Epithelial cell of proximal tubule (primary cell): ENCODE results near the gene MTUS2. TPM values are rescaled to one million over a fixed set of nuclear protein-coding genes. Genes with fewer than 3 reads are reported as not detected.

ENCODE experiments used
- DNase-seq: peaks from one replicate; pipeline ENCODE4 v3.0.0-alpha.2; 2011; ENCODE audit warnings: low read depth
- H3K4me3 ChIP-seq: 2 replicates; pipeline ENCODE4 v1.5.1; 2011; ENCODE audit warnings: low read depth, mild to moderate bottlenecking, low read length
- CTCF ChIP-seq: conservative IDR thresholded peaks from 2 replicates; pipeline ENCODE4 v1.5.1; 2012; ENCODE audit warnings: low read depth, mild to moderate bottlenecking, low read length
- total RNA-seq: library from RNA; depleted of rRNA; stranded (reverse); fragments of >200 nt; gene quantifications from 2 replicates; pipeline ENCODE4 v1.2.3, GENCODE V29; 2015

MTUS2 gene
- total RNA-seq, 1 donor from 2014 or later: not detected

GRCh38 chr13:29171244-29171643 lies 351.1 kb downstream of the MTUS2 start:
- TF ChIP-seq CTCF: no peak
- DNase-seq: no peak
- no peak overlapping the region for H3K4me3 ChIP-seq

DNA sequence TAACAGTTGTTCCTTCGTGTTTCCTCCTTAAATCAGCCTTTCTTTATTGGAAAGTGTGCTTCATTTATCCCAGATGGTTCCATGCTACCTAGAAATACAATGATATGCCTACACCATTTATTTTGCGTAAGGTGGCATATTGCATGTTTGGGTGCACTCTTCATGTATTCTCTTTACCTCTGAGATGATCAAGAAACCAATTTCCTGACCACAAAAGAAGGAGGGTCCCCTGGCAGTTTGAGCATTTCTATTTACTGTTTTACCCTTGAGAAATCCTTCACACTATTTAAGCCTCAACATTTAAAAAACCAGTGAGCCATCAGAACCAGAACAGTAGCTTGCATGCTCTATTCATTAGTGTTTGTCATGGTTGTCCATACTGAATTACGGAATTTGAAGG lies 354.0 kb downstream of the MTUS2 start:
- DNase-seq: no peak
- H3K4me3 ChIP-seq: no peak overlapping the region
- no peak for TF ChIP-seq CTCF

DNA sequence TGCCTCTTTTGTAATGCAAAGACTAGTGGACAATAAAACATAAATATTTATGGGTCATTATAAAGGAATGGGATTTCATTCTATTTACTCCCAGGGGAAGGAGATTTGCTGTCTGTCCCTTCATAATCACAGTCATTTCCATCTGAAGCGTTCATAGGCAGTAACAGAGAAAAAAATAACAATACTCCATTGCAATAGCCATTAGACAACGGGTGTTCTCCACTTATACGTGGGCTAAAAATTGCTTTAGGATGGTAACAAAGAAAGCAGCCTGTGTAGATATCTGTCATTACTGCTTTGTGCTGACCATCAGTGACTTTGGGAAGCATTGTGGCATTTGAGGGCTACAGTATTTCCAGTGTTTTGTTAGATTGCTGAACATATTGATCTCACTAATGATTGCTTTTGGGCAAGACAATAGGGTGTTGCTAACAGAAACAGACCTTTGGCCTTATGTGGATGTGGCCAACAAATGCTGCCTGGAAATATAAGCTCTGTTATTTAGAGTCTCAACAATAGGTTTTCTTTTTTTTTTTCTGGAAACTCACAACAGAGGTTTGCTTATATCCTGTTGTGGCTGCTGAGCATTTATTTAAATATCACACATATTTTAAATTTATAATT lies 355.2 kb downstream of the MTUS2 start:
- TF ChIP-seq CTCF: no peak
- DNase-seq: no peak

DNA sequence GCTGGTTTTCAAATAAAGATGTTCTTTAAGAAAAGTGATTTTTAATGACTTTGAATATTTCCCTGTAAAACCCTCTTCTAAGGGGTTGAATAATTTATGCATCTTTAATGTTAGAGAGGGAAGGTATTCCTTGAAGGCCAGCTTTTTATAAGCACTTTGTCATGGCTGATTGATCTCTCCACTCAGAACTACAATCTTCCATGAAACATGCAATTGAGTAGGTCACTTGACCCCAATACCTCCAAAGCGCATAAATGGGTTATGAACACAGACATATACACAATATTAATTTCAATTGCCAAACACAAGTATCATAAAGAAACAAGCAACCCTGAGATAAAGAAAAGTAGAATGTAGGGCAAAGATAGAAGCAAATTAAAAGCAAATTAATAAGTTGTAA lies 359.9 kb downstream of the MTUS2 start:
- H3K4me3 ChIP-seq: no peak overlapping the region
- TF ChIP-seq CTCF: no peak
- DNase-seq: no peak

More for the DNA sequence above, 355.2 kb downstream of the MTUS2 start:
- no peak overlapping the region for H3K4me3 ChIP-seq

DNA sequence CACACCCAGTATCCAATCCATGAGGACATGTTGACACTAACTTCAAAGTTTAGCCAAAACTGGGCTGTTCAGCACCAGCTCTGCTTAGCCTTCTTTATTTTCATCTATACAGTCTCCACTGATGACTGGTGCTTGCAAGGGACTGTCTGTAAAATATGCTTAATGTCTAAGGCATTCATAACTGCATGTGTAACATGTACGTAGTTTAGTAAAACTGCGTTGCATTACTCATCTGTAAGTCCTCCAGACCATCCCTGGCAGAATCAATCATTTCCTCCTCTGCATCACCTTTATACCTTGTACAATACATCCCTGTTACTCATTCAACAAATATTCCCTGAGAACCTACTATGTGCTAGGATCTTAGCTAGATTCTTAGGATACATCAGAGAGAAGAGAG lies 362.1 kb downstream of the MTUS2 start:
- no peak for TF ChIP-seq CTCF
- no peak overlapping the region for H3K4me3 ChIP-seq
- no peak for DNase-seq

DNA sequence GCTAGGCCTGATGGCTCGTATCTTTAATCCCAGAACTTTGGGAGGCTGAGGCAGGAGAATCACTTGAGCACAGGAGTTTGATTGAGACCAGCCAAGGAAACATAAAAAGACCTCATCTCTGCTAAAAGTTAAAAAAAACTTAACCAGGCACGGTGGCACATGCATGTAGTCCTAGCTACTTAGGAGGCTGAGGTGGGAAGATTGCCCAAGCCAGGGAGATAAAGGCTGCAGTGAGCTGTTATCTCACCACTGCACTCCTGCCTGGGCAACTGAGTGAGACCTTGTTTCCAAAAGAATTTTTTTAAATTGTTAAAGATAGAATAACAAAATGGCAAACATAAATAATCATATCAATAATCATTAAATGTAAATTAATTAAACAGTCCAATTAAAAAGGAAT lies 365.8 kb downstream of the MTUS2 start:
- H3K4me3 ChIP-seq: no peak overlapping the region
- no peak for DNase-seq
- no peak for TF ChIP-seq CTCF

GRCh38 chr13:29187584-29187983 lies 367.4 kb downstream of the MTUS2 start:
- no peak for DNase-seq
- TF ChIP-seq CTCF: no peak
- no peak overlapping the region for H3K4me3 ChIP-seq
